Peyer's patch (tissue), 4 donors: Measurements from ENCODE around the gene E4F1.
A peak's percentile ranks its signal among the peaks of the same experiment; 100 is the strongest.

Experiments
- CTCF ChIP-seq, 6 experiments: fragments of 450-650 bp in 4 of 6; fragments of 200-600 bp in 2 of 6; sonication (generic) in 1 of 6; IDR thresholded peaks; one replicate each; pipeline ENCODE4 v1.5.1; 2017 to 2019; ENCODE audit warnings: antibody characterized with exemption in 6 of 6, mild to moderate bottlenecking in 3 of 6, moderate library complexity in 1 of 6
- POLR2A ChIP-seq, 2 donors: fragments of 450-650 bp; IDR thresholded peaks; one replicate each; pipeline ENCODE4 v1.5.1; 2017; ENCODE audit warnings: antibody characterized with exemption in 2 of 2, mild to moderate bottlenecking in 2 of 2, moderate library complexity in 2 of 2

GRCh38 chr16:2213817-2214718 is 9.3 kb upstream of the E4F1 start:
- TF ChIP-seq CTCF (IDR thresholded peaks at IDR 0.05) = no peak
- TF ChIP-seq POLR2A (IDR thresholded peaks at IDR 0.05) = peak in 1 of 2 donors; percentile 38
